DOHH2 (cell line): ENCODE measurements around the gene KLHDC8A.
A peak's percentile ranks its signal among the peaks of the same experiment; 100 is the strongest.

Source experiments
- EZH2phosphoT487 ChIP-seq: fragments of 200-600 bp; sonication (generic); IDR thresholded peaks from 2 replicates; pipeline ENCODE4 v1.6.1; 2017; ENCODE audit warnings: borderline replicate concordance, mild to moderate bottlenecking, antibody characterized with exemption, low read length, moderate library complexity, mixed read lengths
- TF ChIP-seq, protein P1 (sequence below): fragments of 200-600 bp; sonication (generic); IDR thresholded peaks from one replicate; pipeline ENCODE4 v1.5.1; 2014; ENCODE audit warnings: antibody characterized with exemption, mild to moderate bottlenecking, low read depth, low read length; ENCODE audit not compliant: poor library complexity, severe bottlenecking

GRCh38 chr1:205354259-205355074 is 2.3 kb downstream of the KLHDC8A start:
- TF ChIP-seq, protein P1, sequence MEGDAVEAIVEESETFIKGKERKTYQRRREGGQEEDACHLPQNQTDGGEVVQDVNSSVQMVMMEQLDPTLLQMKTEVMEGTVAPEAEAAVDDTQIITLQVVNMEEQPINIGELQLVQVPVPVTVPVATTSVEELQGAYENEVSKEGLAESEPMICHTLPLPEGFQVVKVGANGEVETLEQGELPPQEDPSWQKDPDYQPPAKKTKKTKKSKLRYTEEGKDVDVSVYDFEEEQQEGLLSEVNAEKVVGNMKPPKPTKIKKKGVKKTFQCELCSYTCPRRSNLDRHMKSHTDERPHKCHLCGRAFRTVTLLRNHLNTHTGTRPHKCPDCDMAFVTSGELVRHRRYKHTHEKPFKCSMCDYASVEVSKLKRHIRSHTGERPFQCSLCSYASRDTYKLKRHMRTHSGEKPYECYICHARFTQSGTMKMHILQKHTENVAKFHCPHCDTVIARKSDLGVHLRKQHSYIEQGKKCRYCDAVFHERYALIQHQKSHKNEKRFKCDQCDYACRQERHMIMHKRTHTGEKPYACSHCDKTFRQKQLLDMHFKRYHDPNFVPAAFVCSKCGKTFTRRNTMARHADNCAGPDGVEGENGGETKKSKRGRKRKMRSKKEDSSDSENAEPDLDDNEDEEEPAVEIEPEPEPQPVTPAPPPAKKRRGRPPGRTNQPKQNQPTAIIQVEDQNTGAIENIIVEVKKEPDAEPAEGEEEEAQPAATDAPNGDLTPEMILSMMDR: peak; percentile 95
- TF ChIP-seq EZH2phosphoT487: no peak
